Dermis blood vessel endothelial cell (primary cell): ENCODE results near the gene GAA. TPM values are rescaled to one million over a fixed set of nuclear protein-coding genes. Genes with fewer than 3 reads are reported as not detected.
"Not testable (repeated sequence)": the region's sequence is repeated elsewhere in the genome, so short reads cannot be mapped to it uniquely, and the experiment has no call there.

Source experiments
- DNase-seq: peaks from one replicate; pipeline ENCODE4 v3.0.0; 2010
- total RNA-seq: library from RNA; depleted of rRNA; stranded (reverse); fragments of >200 nt; gene quantifications from 2 replicates; pipeline ENCODE4 v1.2.3, GENCODE V29; 2014

GAA gene
- total RNA-seq, 1 donor from 2014 or later, result 52.4 TPM

GRCh38 chr17:80147035-80147822, 45.8 kb downstream of the GAA start, which contains the start of gene EIF4A3:
Gene EIF4A3 (minus strand): TSS chr17:80147128. CDS start chr17:80146961, 167 bp downstream.
- DNase-seq, result peak; percentile 100

DNA sequence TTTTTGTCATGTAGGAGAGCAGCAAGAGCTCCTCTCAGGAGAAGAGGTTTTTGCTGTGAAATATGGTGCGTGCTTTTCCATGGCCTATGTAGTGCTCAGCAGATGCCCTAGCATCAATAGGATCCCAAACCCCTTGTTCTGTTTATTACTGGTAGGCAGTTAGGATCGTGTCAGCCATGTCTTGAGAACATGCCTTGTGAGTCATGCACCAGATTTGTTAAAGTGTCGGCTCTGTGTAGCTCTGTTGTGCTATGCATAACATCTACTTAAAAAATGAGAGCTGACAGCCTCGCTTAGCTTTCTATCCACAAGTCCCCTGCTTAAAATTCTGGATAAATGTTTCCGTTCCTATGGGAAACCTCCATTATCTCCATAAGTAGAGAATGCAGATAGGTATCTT, 50.0 kb downstream of the GAA start:
- DNase-seq, result no peak

- DNase-seq, result no peak
Observed at GRCh38 chr17:80152081-80152702, 50.8 kb downstream of the GAA start.

DNA sequence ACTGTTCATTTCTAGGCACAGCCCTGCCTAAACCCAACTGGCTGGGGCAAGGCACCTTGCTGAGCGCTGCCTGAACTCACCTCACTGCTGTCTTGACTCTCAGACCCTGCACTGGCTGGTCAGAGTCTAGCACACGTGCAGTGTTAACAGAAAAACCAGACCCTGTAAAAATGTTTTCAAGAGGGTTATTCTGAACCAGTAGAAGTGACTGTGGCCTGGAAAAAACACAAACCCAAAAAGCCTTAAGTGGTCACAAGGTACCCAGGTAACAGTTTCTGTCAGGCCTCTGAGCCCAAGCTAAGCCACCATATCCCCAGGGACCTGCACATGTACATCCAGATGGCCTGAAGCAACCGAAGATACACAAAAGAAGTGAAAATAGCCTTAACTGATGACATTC, 51.6 kb downstream of the GAA start:
- no peak for DNase-seq

DNA sequence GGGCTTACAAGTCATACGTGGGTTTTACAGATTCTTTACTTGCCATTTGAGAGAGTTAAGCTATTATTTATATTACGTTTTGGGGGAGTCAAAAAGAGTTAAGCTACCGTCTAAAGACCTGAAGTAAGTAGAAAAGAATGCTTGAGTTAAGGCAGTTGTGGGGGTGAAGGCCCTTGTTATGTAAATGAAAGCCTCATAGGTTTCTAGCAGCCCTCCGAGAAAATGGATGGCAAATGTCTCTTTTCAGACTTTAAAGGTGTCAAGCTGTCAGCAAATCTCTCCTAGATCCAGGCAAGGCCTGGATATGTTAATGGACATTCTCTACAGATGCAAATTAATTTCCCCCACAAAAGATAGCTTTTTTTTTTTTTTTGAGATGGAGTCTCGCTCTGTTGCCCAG, 52.8 kb downstream of the GAA start:
- DNase-seq, result no peak

DNA sequence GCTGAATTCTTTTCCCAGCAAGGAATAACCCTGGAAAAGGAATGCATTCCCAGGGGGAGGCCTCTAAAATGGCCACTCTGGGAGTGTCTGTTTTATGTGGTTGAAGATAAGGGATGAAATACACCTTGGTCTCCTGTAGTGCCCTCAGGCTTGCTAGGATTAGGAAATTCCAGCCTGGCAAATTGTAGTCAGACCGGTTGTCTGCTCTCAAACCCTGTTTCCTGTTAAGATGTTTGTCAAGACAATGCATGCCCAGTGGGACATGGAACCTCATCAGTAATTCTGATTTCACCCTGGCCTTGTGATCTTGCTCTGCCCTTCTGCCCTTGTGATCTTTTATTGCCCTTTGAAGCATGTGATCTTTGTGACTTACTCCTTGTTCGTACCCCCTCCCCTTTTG, 54.2 kb downstream of the GAA start:
- not testable (repeated sequence) for DNase-seq

- DNase-seq, result no peak
Observed at GRCh38 chr17:80158846-80159245, 57.5 kb downstream of the GAA start.

- DNase-seq, result no peak
Observed at GRCh38 chr17:80160536-80160935, 59.2 kb downstream of the GAA start.

GRCh38 chr17:80163336-80163735, 62.0 kb downstream of the GAA start:
- no peak for DNase-seq

DNA sequence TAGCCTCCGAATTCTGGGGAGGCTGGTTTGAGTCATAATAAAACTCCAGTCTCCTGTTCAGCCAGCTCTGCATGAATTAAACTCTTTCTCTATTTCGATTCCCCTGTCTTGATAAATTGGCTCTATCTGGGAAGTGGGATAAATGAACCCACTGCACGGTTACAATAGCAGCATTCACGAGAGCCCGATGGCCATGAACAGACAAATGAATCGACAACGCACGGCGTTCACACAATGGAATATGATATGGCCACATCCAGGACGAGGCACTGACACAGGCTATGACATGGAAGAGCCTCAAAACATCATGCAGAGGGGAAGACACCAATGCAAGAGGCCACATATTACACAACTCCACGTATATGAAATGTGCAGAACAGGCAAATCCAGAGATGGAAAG, 62.8 kb downstream of the GAA start:
- DNase-seq, result no peak

DNA sequence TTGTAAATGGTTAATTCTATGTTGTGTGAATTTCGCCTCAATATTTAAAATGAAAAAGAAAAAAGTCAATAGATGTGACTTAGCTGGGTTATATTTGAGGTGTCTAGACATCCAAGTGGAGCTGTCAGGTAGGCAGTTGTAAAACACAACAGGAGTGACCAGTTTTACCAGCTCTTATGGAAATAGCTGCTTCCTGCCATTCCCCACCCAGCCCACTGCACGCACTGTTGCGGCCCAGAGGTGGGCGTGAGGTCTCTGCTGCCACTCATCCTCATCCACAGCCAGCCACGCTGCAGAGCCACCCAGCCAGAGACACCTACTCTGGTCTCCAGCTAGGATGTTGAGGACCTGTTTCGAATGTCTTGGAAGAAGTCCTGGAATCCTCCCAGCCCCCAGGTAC, 65.1 kb downstream of the GAA start:
- DNase-seq, result no peak

DNA sequence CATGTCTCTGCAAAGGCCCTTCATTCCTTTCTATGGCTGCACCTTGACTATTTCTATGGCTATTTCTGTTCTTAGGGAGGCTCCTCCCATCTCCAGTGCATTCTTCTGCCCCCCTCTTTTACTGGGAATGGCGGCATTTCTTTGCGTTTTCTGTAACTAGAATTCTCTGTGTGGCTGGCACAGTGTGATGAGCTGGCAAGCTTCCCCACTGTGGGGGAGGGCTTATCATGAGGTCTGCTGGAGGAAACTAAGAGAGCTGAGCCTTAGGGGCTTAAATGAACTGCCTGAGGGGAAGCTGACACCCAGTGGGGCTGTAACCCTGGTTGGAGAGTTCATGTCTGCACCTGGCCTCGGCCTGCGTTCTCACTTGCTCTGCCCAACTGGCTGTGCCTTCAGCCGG, 67.0 kb downstream of the GAA start:
- no peak for DNase-seq

DNA sequence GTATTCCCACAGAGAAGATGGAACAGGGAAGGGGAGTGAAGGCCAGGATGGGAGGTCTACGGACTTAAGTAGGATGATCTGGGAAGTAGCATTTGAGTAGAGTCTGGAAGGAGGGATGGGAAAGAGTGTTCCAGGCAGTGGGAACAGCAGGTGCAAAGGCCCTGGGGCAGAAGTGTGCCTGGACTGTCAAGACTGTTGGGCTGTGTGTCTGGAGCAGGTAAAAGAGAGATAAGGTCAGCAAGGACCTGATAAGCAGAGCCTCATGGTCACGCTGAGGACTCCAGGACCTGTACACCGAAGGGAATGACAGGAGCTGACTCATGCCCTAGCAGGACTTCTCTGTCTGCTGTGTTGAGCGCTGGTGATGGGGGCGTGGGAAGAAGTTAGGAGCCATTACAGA, 67.7 kb downstream of the GAA start:
- DNase-seq, result no peak

Other genes starting within 250 kb of the GAA start
- 44.9 and 61.8 TPM in 2 replicates for gene TBC1D16, start 65.7 kb upstream of the GAA start, total RNA-seq
- gene CCDC40, start 64.9 kb upstream of the GAA start, total RNA-seq, result 1.4 and 2.2 TPM in 2 replicates
- 99.6 and 235 TPM in 2 replicates for gene EIF4A3, start 45.5 kb downstream of the GAA start, total RNA-seq
- 0.34 and 1.1 TPM in 2 replicates for gene CARD14, start 68.4 kb downstream of the GAA start, total RNA-seq
- 14.3 and 20.3 TPM in 2 replicates for gene SGSH, start 118.8 kb downstream of the GAA start, total RNA-seq
- 13.3 and 14.8 TPM in 2 replicates for gene SLC26A11, start 118.8 kb downstream of the GAA start, total RNA-seq
- gene RNF213, start 159.3 kb downstream of the GAA start, total RNA-seq, result 111 and 162 TPM in 2 replicates